ENCODE measurements around the gene NR2F6.
"Not testable (repeated sequence)": the region's sequence is repeated elsewhere in the genome, so short reads cannot be mapped to it uniquely, and the experiment has no call there.

NR2F6 gene

GRCh38 chr19:17245535-17245984 lies at the start of gene NR2F6:
NR2F6 (minus strand) TSS chr19:17245919; CDS start chr19:17245220, 699 bp downstream.
- no peak for DNase-seq (ENCODE audit: low read depth in 2 of 2)

GRCh38 chr19:17294051-17294891 lies 48.6 kb upstream of the NR2F6 start:
- peak; percentile 40 to 59 for DNase-seq (ENCODE audit: low read depth in 2 of 2)

- DNase-seq (ENCODE audit: low read depth in 2 of 2): no peak
These were observed 47.9 kb upstream of the NR2F6 start for GRCh38 chr19:17293605-17294004.

GRCh38 chr19:17292301-17293074 lies 46.8 kb upstream of the NR2F6 start:
- peak; percentile 74 to 77 for DNase-seq (ENCODE audit: low read depth in 2 of 2)

- peak; percentile 44 to 60 for DNase-seq (ENCODE audit: low read depth in 2 of 2)
These were observed 43.8 kb upstream of the NR2F6 start for GRCh38 chr19:17289489-17289888.

GRCh38 chr19:17286752-17287151 lies 41.0 kb upstream of the NR2F6 start:
- no peak for DNase-seq (ENCODE audit: low read depth in 2 of 2)

- DNase-seq (ENCODE audit: low read depth in 2 of 2): no peak
These were observed 40.5 kb upstream of the NR2F6 start for GRCh38 chr19:17286263-17286662.

- no peak for DNase-seq (ENCODE audit: low read depth in 2 of 2)
These were observed 39.9 kb upstream of the NR2F6 start for GRCh38 chr19:17285415-17286135.

GRCh38 chr19:17283504-17283996 lies 37.8 kb upstream of the NR2F6 start:
- no peak for DNase-seq (ENCODE audit: low read depth in 2 of 2)

GRCh38 chr19:17282488-17283125 lies 36.9 kb upstream of the NR2F6 start:
- peak; percentile 68 to 70 for DNase-seq (ENCODE audit: low read depth in 2 of 2)

GRCh38 chr19:17281391-17282304 lies 35.9 kb upstream of the NR2F6 start, which contains the start of gene ANKLE1:
ANKLE1 (plus strand) TSS chr19:17281901; CDS start chr19:17281921, 20 bp downstream.
- DNase-seq (ENCODE audit: low read depth in 2 of 2): peak; percentile 31 to 58

GRCh38 chr19:17279436-17279835 lies 33.7 kb upstream of the NR2F6 start:
- no peak for DNase-seq (ENCODE audit: low read depth in 2 of 2)

GRCh38 chr19:17275441-17276175 lies 29.9 kb upstream of the NR2F6 start:
- DNase-seq (ENCODE audit: low read depth in 2 of 2): no peak

- DNase-seq (ENCODE audit: low read depth in 2 of 2): not testable (repeated sequence)
These were observed 29.2 kb upstream of the NR2F6 start for GRCh38 chr19:17274892-17275291.

- DNase-seq (ENCODE audit: low read depth in 2 of 2): no peak
These were observed 23.0 kb upstream of the NR2F6 start for GRCh38 chr19:17268754-17269153.

GRCh38 chr19:17266975-17267788 lies 21.5 kb upstream of the NR2F6 start, which contains the start of gene BABAM1:
BABAM1 (plus strand) TSS chr19:17267443; CDS start chr19:17268807, 1,364 bp downstream.
- peak; percentile 91 to 93 for DNase-seq (ENCODE audit: low read depth in 2 of 2)

GRCh38 chr19:17266589-17266974 lies 20.9 kb upstream of the NR2F6 start:
- DNase-seq (ENCODE audit: low read depth in 2 of 2): no peak

- DNase-seq (ENCODE audit: low read depth in 2 of 2): no peak
These were observed 20.3 kb upstream of the NR2F6 start for GRCh38 chr19:17266026-17266425.

- DNase-seq (ENCODE audit: low read depth in 2 of 2): no peak
These were observed 18.9 kb upstream of the NR2F6 start, which contains the start of gene USHBP1 for GRCh38 chr19:17264641-17264979. USHBP1 (minus strand) TSS chr19:17264745; CDS start chr19:17264299, 446 bp downstream.

All from stimulated activated CD8-positive, alpha-beta memory T cell treated with anti-CD3 and anti-CD28 coated beads, Interleukin-15, amount 100 ng/mL, for 48 hours (primary cell).